ENCODE measurements around the gene IZUMO2. TPM values are rescaled to one million over a fixed set of nuclear protein-coding genes. Genes with fewer than 3 reads are reported as not detected.
"Not testable (repeated sequence)": the region's sequence is repeated elsewhere in the genome, so short reads cannot be mapped to it uniquely, and the experiment has no call there.

IZUMO2 gene
- polyA plus RNA-seq, 10 donors, result not detected

DNA sequence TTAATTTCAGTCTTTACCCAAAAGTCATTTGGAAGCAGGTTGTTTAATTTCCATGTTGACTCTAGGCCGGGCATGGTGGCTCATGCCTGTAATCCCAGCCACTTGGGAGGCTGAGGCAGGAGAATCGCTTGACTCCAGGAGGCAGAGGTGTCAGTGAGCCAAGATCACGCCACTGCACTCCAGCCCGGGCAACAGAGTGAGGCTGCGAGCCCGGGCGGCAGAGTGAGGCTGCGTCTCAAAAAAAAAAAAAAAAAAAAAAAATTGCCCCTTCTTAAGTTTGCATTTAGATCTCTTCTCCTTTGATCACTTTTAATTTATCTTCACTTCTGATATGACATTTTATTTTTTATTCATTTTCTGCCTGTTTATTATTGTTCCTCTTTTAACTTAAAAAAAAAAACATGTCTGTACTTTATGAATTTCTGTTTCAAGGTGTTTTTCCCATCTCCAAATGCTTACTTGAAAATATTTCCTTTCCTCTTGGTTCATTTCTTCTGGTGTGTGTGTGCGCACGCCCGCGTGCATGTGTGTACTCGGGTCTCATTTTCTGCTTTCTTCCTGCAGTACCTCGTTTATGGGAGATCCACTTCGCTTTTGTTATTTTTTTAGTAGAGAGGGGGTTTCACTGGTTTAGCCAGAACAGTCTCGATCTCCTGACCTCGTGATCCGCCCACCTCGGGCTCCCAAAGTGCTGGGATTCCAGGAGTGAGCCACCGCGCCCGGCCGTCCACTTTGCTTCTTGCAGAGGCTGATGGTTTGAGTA is 26.3 kb downstream of the IZUMO2 start:
- DNase-seq, result not testable (repeated sequence)

DNA sequence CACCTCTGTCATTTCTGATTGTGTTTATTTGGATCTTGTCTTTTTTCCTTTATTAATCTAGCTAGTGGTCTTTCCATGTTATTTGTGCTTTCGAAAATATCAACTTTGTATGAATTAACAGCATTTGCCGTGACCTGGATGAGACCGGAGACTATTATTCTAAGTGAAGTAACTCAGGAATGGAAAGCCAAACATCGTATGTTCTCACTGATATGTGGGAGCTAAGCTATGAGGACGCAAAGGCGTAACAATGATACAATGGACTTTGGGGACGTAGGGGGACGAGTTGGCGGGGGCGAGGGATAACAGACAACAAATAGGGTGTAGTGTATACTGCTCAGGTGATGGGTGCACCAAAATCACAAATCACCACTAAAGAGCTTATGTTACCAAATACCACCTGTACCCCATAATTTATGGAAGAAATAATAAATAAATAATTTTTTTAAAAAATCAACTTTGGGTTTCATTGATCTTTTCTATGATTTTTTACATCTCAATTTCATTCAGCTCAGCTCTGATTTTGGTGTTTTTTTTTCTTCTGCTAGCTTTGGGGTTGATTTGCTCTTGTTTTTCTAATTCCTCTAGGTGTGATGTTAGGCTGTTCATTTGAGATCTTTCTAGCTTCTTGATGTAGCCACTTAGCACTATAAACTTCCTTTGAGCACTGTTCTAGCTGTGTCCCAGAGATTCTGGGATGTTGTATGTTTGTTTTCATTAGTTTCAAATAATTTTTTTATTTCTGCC is 27.1 kb downstream of the IZUMO2 start:
- not testable (repeated sequence) for DNase-seq

DNA sequence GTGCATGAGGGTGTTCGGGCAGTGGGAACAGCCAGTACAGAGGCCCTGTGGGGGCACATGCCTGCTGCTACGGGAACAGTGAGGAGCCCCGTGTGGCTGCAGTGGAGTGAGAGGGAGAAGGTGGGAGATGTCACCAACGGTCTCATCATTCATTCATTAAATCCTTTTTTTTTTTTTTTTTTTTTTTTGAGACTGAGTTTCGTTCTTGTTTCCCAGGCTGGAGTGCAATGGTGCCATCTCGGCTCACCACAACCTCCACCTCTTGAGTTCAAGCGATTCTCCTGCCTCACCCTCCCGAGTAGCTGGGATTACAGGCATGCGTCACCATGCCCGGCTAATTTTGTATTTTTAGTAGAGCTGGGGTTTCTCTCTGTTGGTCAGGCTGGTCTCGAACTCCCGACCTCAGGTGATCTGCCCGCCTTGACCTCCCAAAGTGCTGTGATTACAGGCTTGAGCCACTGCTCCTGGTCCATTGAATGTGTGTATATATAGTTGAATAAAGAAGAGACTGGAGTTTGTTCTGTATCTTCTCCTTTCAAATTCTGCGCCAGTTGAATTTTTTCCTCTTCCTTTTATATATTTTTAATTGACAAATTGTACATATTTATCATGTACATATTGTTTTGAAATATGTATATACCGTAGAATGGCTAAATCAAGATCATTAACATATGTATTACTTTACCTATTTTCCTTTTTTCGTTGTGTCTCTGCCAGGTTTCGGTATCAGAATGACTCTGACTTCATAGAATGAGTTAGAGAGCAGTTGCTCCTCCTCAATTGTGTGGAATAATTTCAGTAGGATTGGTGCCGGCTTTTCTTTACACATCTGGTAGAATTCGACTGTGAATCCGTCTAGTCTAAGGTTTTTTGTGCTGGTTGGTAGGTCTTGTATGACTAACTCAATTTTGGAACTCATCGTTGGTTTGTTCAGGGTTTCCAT is 28.0 kb downstream of the IZUMO2 start:
- not testable (repeated sequence) for DNase-seq

DNA sequence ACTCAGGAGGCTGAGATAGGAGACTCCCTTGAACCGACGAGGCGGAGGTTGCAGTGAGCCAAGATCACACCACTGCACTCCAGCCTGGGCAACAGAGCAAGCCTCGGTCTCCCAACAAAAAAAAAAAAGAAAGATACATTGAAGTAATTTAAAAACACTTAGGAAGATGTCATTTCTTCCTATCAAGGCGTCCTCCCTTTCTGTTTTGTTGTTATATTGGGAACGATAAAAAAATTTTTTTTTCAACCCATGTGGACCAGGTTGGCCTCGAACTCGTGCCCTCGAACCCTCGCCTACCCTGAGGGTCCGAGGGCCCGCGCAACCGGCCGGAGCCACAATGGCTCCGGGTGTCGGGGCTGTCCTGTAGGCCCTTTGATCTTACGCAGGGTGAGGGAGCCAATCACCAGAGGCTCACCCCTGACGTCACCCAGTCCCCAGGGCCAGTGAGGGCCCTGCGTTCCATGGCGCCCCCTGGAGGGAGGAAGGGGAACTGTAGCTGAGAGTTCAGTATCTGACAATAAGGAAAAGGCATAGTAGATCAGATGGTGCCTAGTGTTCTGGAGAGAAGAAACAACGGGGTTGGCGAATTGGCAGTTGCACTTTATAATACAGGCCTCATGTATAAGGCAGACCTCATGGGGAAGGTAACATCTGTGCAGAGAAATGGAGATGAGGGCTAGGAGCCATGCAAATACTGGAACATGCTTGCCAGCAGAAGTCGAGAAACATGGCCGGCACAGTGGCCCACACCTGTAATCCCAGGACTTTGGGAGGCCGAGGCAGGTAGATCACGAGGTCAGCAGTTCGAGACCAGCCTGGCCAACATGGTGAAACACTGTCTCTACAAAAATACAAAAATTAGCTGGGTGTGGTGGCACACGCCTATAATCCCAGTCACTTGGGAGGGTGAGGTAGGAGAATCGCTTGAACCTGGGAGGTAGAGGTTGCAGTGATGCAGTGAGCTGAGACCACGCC is 29.3 kb downstream of the IZUMO2 start:
- not testable (repeated sequence) for DNase-seq

DNA sequence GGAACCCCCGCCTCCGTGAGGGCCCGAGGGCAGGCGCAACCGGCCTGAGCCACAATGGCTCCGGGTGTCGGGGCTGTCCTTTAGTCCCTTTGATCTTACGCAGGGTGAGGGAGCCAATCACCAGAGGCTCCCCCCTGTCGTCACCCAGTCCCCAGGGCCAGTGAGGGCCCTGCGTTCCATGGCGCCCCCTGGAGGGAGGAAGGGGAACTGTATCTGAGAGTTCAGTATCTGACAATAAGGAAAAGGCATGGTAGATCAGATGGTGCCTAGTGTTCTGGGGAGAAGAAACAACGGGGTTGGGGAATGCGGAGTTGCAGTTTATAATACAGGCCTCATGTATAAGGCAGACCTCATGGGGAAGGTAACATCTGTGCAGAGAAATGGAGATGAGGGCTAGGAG is 59.1 kb downstream of the IZUMO2 start:
- DNase-seq, result not testable (repeated sequence)

DNA sequence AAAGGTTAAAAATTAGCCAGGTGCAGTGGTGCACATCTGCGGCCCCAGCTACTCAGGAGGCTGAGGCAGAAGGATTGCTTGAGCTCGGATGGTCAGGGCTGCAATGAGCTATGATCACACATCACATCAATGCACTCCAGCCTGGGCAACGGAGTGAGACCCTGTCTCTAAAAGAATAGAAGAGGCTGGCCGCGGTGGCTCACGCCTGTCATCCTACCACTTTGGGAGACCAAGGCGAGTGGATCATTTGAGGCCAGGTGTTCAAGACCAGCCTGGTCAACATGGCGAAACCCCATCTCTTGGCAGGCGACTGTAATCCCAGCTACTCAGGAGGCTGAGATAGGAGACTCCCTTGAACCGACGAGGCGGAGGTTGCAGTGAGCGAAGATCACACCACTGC is 59.7 kb downstream of the IZUMO2 start:
- not testable (repeated sequence) for DNase-seq

Other genes with a start within 250 kb of the IZUMO2 start
- gene ATF5, start 234.1 kb downstream of the IZUMO2 start, polyA plus RNA-seq (ENCODE audit: insufficient read length in 10 of 10), result 10 to 100 TPM; 14.5 to 30.1 (median 23.7) TPM
- gene NUP62, start 233.8 kb downstream of the IZUMO2 start, polyA plus RNA-seq (ENCODE audit: insufficient read length in 10 of 10), result 10 to 100 TPM; 39.3 to 61.8 (median 47.7) TPM
- gene SIGLEC11, start 202.1 kb downstream of the IZUMO2 start, polyA plus RNA-seq (ENCODE audit: insufficient read length in 10 of 10), result 1 to 10 TPM in 2 of 10 donors, under 1 TPM in 8; 0.51 to 1.2 (median 0.80) TPM
- 10 to 100 TPM; 15.1 to 23.0 (median 19.6) TPM for gene VRK3, start 137.9 kb downstream of the IZUMO2 start, polyA plus RNA-seq (ENCODE audit: insufficient read length in 10 of 10)
- gene ZNF473, start 137.3 kb downstream of the IZUMO2 start, polyA plus RNA-seq (ENCODE audit: insufficient read length in 10 of 10), result 1 to 10 TPM; 6.2 to 9.0 (median 7.5) TPM
- 10 to 100 TPM; 20.0 to 42.5 (median 33.8) TPM for gene MYH14, start 40.3 kb upstream of the IZUMO2 start, polyA plus RNA-seq (ENCODE audit: insufficient read length in 10 of 10)
- gene KCNC3, start 166.1 kb upstream of the IZUMO2 start, polyA plus RNA-seq (ENCODE audit: insufficient read length in 10 of 10), result 1 to 10 TPM in 9 of 10 donors, under 1 TPM in 1; 0.98 to 1.7 (median 1.2) TPM
- 1 to 10 TPM in 3 of 10 donors, under 1 TPM in 7; 0.27 to 1.9 (median 0.60) TPM for gene NAPSA, start 202.4 kb upstream of the IZUMO2 start, polyA plus RNA-seq (ENCODE audit: insufficient read length in 10 of 10)
- gene NR1H2, start 213.2 kb upstream of the IZUMO2 start, polyA plus RNA-seq (ENCODE audit: insufficient read length in 10 of 10), result 10 to 100 TPM; 14.8 to 24.6 (median 18.7) TPM
- gene POLD1, start 221.1 kb upstream of the IZUMO2 start, polyA plus RNA-seq (ENCODE audit: insufficient read length in 10 of 10), result 10 to 100 TPM; 13.8 to 25.0 (median 17.2) TPM